Measurements from ENCODE around the gene SPACA6. TPM values are rescaled to one million over a fixed set of nuclear protein-coding genes. Genes with fewer than 3 reads are reported as not detected.
A peak's percentile ranks its signal among the peaks of the same experiment; 100 is the strongest.

The SPACA6 gene
- total and polyA plus RNA-seq, 4 donors = 7.0 to 20.7 (median 14.8) TPM

GRCh38 chr19:51754770-51755169, 61.6 kb downstream of the SPACA6 start:
- no peak overlapping the region for H3K9ac ChIP-seq (ENCODE audit: insufficient read depth in 1 of 2, low read length in 2 of 2)
- H3K4me3 ChIP-seq = no peak overlapping the region
- ATAC-seq (ENCODE audit: insufficient read depth, low FRiP score) = no peak
- no peak for DNase-seq
- peak overlapping the region in 1 of 2 donors; percentile 64 for H3K27ac ChIP-seq (ENCODE audit: low read depth in 1 of 2, low read length in 1 of 2)
- H3K36me3 ChIP-seq (ENCODE audit: control insufficient read depth in 4 of 4, insufficient read depth in 4 of 4, low read length in 4 of 4) = no peaks in the 10 kb centered on the region
- no peaks in the 10 kb centered on the region for H3K4me1 ChIP-seq (ENCODE audit: control insufficient read depth in 5 of 5, insufficient read depth in 5 of 5, low read length in 5 of 5)
- TF ChIP-seq, protein P1, sequence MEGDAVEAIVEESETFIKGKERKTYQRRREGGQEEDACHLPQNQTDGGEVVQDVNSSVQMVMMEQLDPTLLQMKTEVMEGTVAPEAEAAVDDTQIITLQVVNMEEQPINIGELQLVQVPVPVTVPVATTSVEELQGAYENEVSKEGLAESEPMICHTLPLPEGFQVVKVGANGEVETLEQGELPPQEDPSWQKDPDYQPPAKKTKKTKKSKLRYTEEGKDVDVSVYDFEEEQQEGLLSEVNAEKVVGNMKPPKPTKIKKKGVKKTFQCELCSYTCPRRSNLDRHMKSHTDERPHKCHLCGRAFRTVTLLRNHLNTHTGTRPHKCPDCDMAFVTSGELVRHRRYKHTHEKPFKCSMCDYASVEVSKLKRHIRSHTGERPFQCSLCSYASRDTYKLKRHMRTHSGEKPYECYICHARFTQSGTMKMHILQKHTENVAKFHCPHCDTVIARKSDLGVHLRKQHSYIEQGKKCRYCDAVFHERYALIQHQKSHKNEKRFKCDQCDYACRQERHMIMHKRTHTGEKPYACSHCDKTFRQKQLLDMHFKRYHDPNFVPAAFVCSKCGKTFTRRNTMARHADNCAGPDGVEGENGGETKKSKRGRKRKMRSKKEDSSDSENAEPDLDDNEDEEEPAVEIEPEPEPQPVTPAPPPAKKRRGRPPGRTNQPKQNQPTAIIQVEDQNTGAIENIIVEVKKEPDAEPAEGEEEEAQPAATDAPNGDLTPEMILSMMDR (IDR thresholded peaks at IDR 0.05; ENCODE audit: control extremely low read depth, extremely low read depth) = no peak
- peaks cover 0 to 7% (median 2%) of the 10 kb centered on the region in 3 donors for H3K27me3 ChIP-seq (ENCODE audit: control insufficient read depth in 3 of 3, insufficient read depth in 3 of 3, low read length in 2 of 3)
- peaks cover 0 to 5% (median 0%) of the 10 kb centered on the region in 4 donors for H3K9me3 ChIP-seq (ENCODE audit: control insufficient read depth in 4 of 4, insufficient read depth in 3 of 4, low read length in 3 of 4)
- 87 to 92% methylated on average over 4 of the region's 4 CpGs for WGBS, 2 donors

Small RNAs within 50 kb of the gene (small RNA-seq; reads per million reads assigned to genes)
- not detected for gene AC018755.2 (ENCODE audit: low replicate concordance)
- not detected for gene MIR125A (ENCODE audit: low replicate concordance)
- 4.5 reads per million, percentile 94 among the genes with 10 or more reads in this experiment for gene MIR99B (ENCODE audit: low replicate concordance)
- not detected for gene MIRLET7E (ENCODE audit: low replicate concordance)

Other genes with a start within 250 kb of the SPACA6 start
- gene SIGLEC8, start 234.9 kb upstream of the SPACA6 start, total RNA-seq = under 1 TPM; 0.34 to 0.77 TPM
- gene SIGLEC8, start 234.9 kb upstream of the SPACA6 start, polyA plus RNA-seq = under 1 TPM; 0.22 to 0.28 TPM
- not detected for gene CEACAM18, start 214.8 kb upstream of the SPACA6 start, total RNA-seq
- not detected for gene CEACAM18, start 214.8 kb upstream of the SPACA6 start, polyA plus RNA-seq
- 1 to 10 TPM in 1 of 2 donors, under 1 TPM in 1; 0.28 to 3.5 TPM for gene SIGLEC12, start 191.5 kb upstream of the SPACA6 start, total RNA-seq
- gene SIGLEC12, start 191.5 kb upstream of the SPACA6 start, polyA plus RNA-seq = 1 to 10 TPM in 1 of 2 donors, under 1 TPM in 1; 0.12 to 5.1 TPM
- 1 to 10 TPM in 1 of 2 donors, under 1 TPM in 1; 0.23 to 5.3 TPM for gene SIGLEC6, start 161.7 kb upstream of the SPACA6 start, total RNA-seq
- under 1 TPM; 0.37 to 0.53 TPM for gene SIGLEC6, start 161.7 kb upstream of the SPACA6 start, polyA plus RNA-seq
- 10 to 100 TPM in 1 of 2 donors, 1 to 10 TPM in 1; 8.4 to 11.4 TPM for gene ZNF175, start 122.0 kb upstream of the SPACA6 start, total RNA-seq
- gene ZNF175, start 122.0 kb upstream of the SPACA6 start, polyA plus RNA-seq = 1 to 10 TPM; 2.5 to 3.3 TPM
- gene SIGLEC5, start 62.9 kb upstream of the SPACA6 start, total RNA-seq = 1 to 10 TPM; 1.6 to 2.2 TPM
- not detected for gene SIGLEC5, start 62.9 kb upstream of the SPACA6 start, polyA plus RNA-seq
- 10 to 100 TPM in 1 of 2 donors, 1 to 10 TPM in 1; 2.7 to 46.4 TPM for gene SIGLEC14, start 46.5 kb upstream of the SPACA6 start, total RNA-seq
- 100 to 1,000 TPM in 1 of 2 donors, 1 to 10 TPM in 1; 2.9 to 101 TPM for gene SIGLEC14, start 46.5 kb upstream of the SPACA6 start, polyA plus RNA-seq
- 1 to 10 TPM in 1 of 2 donors, under 1 TPM in 1; 0.64 to 1.8 TPM for gene HAS1, start 30.7 kb downstream of the SPACA6 start, total RNA-seq
- gene HAS1, start 30.7 kb downstream of the SPACA6 start, polyA plus RNA-seq = 1 to 10 TPM in 1 of 2 donors, under 1 TPM in 1; 0.52 to 7.2 TPM
- 10 to 100 TPM; 21.4 to 76.1 TPM for gene FPR1, start 58.5 kb downstream of the SPACA6 start, total RNA-seq
- 100 to 1,000 TPM in 1 of 2 donors, 1 to 10 TPM in 1; 2.8 to 558 TPM for gene FPR1, start 58.5 kb downstream of the SPACA6 start, polyA plus RNA-seq
- 10 to 100 TPM in 1 of 2 donors, 1 to 10 TPM in 1; 7.3 to 50.4 TPM for gene FPR2, start 67.8 kb downstream of the SPACA6 start, total RNA-seq
- gene FPR2, start 67.8 kb downstream of the SPACA6 start, polyA plus RNA-seq = 100 to 1,000 TPM in 1 of 2 donors, under 1 TPM in 1; 0.79 to 234 TPM
- 10 to 100 TPM in 1 of 2 donors, 1 to 10 TPM in 1; 5.5 to 19.1 TPM for gene FPR3, start 101.8 kb downstream of the SPACA6 start, total RNA-seq
- gene FPR3, start 101.8 kb downstream of the SPACA6 start, polyA plus RNA-seq = 10 to 100 TPM in 1 of 2 donors, 1 to 10 TPM in 1; 6.6 to 15.8 TPM
- 10 to 100 TPM in 1 of 2 donors, 1 to 10 TPM in 1; 6.3 to 39.2 TPM for gene ZNF577, start 194.6 kb downstream of the SPACA6 start, total RNA-seq
- 10 to 100 TPM in 1 of 2 donors, 1 to 10 TPM in 1; 5.0 to 13.1 TPM for gene ZNF577, start 194.6 kb downstream of the SPACA6 start, polyA plus RNA-seq
- gene ZNF649, start 211.7 kb downstream of the SPACA6 start, total RNA-seq = 10 to 100 TPM in 1 of 2 donors, 1 to 10 TPM in 1; 9.1 to 22.1 TPM
- 1 to 10 TPM; 4.6 to 4.9 TPM for gene ZNF649, start 211.7 kb downstream of the SPACA6 start, polyA plus RNA-seq
- 10 to 100 TPM in 1 of 2 donors, 1 to 10 TPM in 1; 5.1 to 10.1 TPM for gene ZNF613, start 234.1 kb downstream of the SPACA6 start, total RNA-seq
- gene ZNF613, start 234.1 kb downstream of the SPACA6 start, polyA plus RNA-seq = 1 to 10 TPM; 2.8 to 2.9 TPM